Measurements from ENCODE around the gene SLC39A11.

The SLC39A11 gene

GRCh38 chr17:72702998-72703397 lies 389.5 kb downstream of the SLC39A11 start:
- DNase-seq, result no peak

GRCh38 chr17:72702136-72702735 lies 390.3 kb downstream of the SLC39A11 start:
- no peak for DNase-seq

- DNase-seq, result no peak
These were observed 392.3 kb downstream of the SLC39A11 start for GRCh38 chr17:72700226-72700625.

GRCh38 chr17:72699545-72699944 lies 392.9 kb downstream of the SLC39A11 start:
- peak; percentile 37 for DNase-seq

- DNase-seq, result no peak
These were observed 394.8 kb downstream of the SLC39A11 start for GRCh38 chr17:72697602-72698146.

- DNase-seq, result no peak
These were observed 395.8 kb downstream of the SLC39A11 start for GRCh38 chr17:72696721-72697120.

- DNase-seq, result no peak
These were observed 396.3 kb downstream of the SLC39A11 start for GRCh38 chr17:72696156-72696555.

GRCh38 chr17:72693956-72694355 lies 398.5 kb downstream of the SLC39A11 start:
- no peak for DNase-seq

- no peak for DNase-seq
These were observed 399.2 kb downstream of the SLC39A11 start for GRCh38 chr17:72693151-72693878.

- no peak for DNase-seq
These were observed 399.8 kb downstream of the SLC39A11 start for GRCh38 chr17:72692676-72693075.

GRCh38 chr17:72691586-72691985 lies 400.9 kb downstream of the SLC39A11 start:
- no peak for DNase-seq

GRCh38 chr17:72691017-72691416 lies 401.5 kb downstream of the SLC39A11 start:
- no peak for DNase-seq

- no peak for DNase-seq
These were observed 404.6 kb downstream of the SLC39A11 start for GRCh38 chr17:72687886-72688285.

GRCh38 chr17:72684405-72685020 lies 408.0 kb downstream of the SLC39A11 start:
- no peak for DNase-seq

- DNase-seq, result no peak
These were observed 408.7 kb downstream of the SLC39A11 start for GRCh38 chr17:72683506-72684404.

- no peak for DNase-seq
These were observed 409.9 kb downstream of the SLC39A11 start for GRCh38 chr17:72682605-72683004.

- no peak for DNase-seq
These were observed 410.6 kb downstream of the SLC39A11 start for GRCh38 chr17:72681844-72682243.

- no peak for DNase-seq
These were observed 414.6 kb downstream of the SLC39A11 start for GRCh38 chr17:72677714-72678390.

- no peak for DNase-seq
These were observed 415.4 kb downstream of the SLC39A11 start for GRCh38 chr17:72677108-72677507.

GRCh38 chr17:72672729-72673128 lies 419.8 kb downstream of the SLC39A11 start:
- DNase-seq, result no peak

- no peak for DNase-seq
These were observed 421.5 kb downstream of the SLC39A11 start for GRCh38 chr17:72671016-72671415.
